Kidney epithelial cell (primary cell): ENCODE data around the gene HOMER3. TPM values are rescaled to one million over a fixed set of nuclear protein-coding genes. Genes with fewer than 3 reads are reported as not detected.

ENCODE experiments used
- DNase-seq: peaks from one replicate; pipeline ENCODE4 v3.0.0-alpha.2; 2010; ENCODE audit warnings: low read depth
- H3K27me3 ChIP-seq: 2 replicates; pipeline ENCODE4 v1.6.0; 2011; ENCODE audit warnings: low read length; ENCODE audit not compliant: control insufficient read depth, insufficient read depth
- H3K36me3 ChIP-seq: 2 replicates; pipeline ENCODE4 v1.5.1; 2011; ENCODE audit warnings: low read length; ENCODE audit not compliant: control insufficient read depth, insufficient read depth
- H3K4me3 ChIP-seq: 2 replicates; pipeline ENCODE4 v1.5.1; 2011; ENCODE audit warnings: low read depth, mild to moderate bottlenecking, control low read depth, low read length
- CTCF ChIP-seq: IDR thresholded peaks from 2 replicates; pipeline ENCODE4 v1.5.1; 2011; ENCODE audit warnings: mild to moderate bottlenecking, moderate library complexity, low read length, control low read depth, inconsistent platforms; ENCODE audit not compliant: insufficient read depth, poor library complexity, severe bottlenecking
- total RNA-seq: library from RNA; depleted of rRNA; stranded (reverse); fragments of >200 nt; gene quantifications from 2 replicates; pipeline ENCODE4 v1.2.3, GENCODE V29; 2015

HOMER3 gene
- total RNA-seq, 1 donor from 2014 or later, result 109 TPM

GRCh38 chr19:18939922-18940768, 872 bp downstream of the HOMER3 start:
- Histone ChIP-seq H3K4me3 (peak overlapping the region; percentile 77), H3K27me3 (no peaks in the 10 kb centered on the region), H3K36me3 (no peaks in the 10 kb centered on the region)
- TF ChIP-seq CTCF, result peak; percentile 2
- DNase-seq, result peak; percentile 12

GRCh38 chr19:18939163-18939562, 1.9 kb downstream of the HOMER3 start:
- H3K27me3 ChIP-seq, result no peaks in the 10 kb centered on the region
- no peak for DNase-seq
- no peak for TF ChIP-seq CTCF
- H3K4me3 ChIP-seq, result peak overlapping the region; percentile 77
- H3K36me3 ChIP-seq, result peaks cover 1% of the 10 kb centered on the region

- Histone ChIP-seq H3K27me3 (no peaks in the 10 kb centered on the region), H3K36me3 (peaks cover 7% of the 10 kb centered on the region), H3K4me3 (no peak overlapping the region)
- no peak for TF ChIP-seq CTCF
- DNase-seq, result no peak
These were observed 7.7 kb downstream of the HOMER3 start for GRCh38 chr19:18933297-18933696.

- DNase-seq, result no peak
These were observed 8.7 kb downstream of the HOMER3 start for GRCh38 chr19:18932216-18932841.

GRCh38 chr19:18931316-18932162, 9.5 kb downstream of the HOMER3 start:
- no peaks in the 10 kb centered on the region for H3K27me3 ChIP-seq
- no peak overlapping the region for H3K4me3 ChIP-seq
- TF ChIP-seq CTCF, result no peak
- DNase-seq, result no peak
- peaks cover 7% of the 10 kb centered on the region for H3K36me3 ChIP-seq

More at GRCh38 chr19:18932216-18932841, 8.7 kb downstream of the HOMER3 start:
- H3K27me3 ChIP-seq, result no peaks in the 10 kb centered on the region
- peaks cover 7% of the 10 kb centered on the region for H3K36me3 ChIP-seq
- H3K4me3 ChIP-seq, result no peak overlapping the region
- TF ChIP-seq CTCF, result no peak
